Loucy (cell line): ENCODE results near the gene MAT2A.
A peak's percentile ranks its signal among the peaks of the same experiment; 100 is the strongest.

Experiments
- H2AFZ ChIP-seq: fragments of 200-600 bp; sonication (generic); 2 replicates; pipeline ENCODE4 v1.6.0; 2016; ENCODE audit warnings: antibody characterized with exemption, mild to moderate bottlenecking, low read length, moderate library complexity
- H3F3A ChIP-seq: fragments of 200-600 bp; 2 replicates; pipeline ENCODE4 v1.6.0; 2016; ENCODE audit warnings: antibody characterized with exemption, low read depth, mild to moderate bottlenecking
- H3K27me3 ChIP-seq: fragments of 200-600 bp; sonication (generic); 2 replicates; pipeline ENCODE4 v1.6.1; 2014; ENCODE audit warnings: low read length, mild to moderate bottlenecking; ENCODE audit not compliant: insufficient read depth, poor library complexity, severe bottlenecking
- H3K36me3 ChIP-seq: fragments of 200-600 bp; sonication (generic); 2 replicates; pipeline ENCODE4 v1.6.1; 2016; ENCODE audit warnings: low read length; ENCODE audit not compliant: insufficient read depth
- H3K4me1 ChIP-seq: fragments of 200-600 bp; sonication (generic); 2 replicates; pipeline ENCODE4 v1.5.1; 2014; ENCODE audit warnings: low read length, mild to moderate bottlenecking; ENCODE audit not compliant: insufficient read depth, poor library complexity, severe bottlenecking
- H3K4me2 ChIP-seq: fragments of 200-600 bp; sonication (generic); 2 replicates; pipeline ENCODE4 v1.6.0; 2014; ENCODE audit warnings: antibody characterized with exemption, low read length, low read depth, mild to moderate bottlenecking; ENCODE audit not compliant: poor library complexity, severe bottlenecking
- H3K4me3 ChIP-seq: fragments of 200-600 bp; sonication (generic); 2 replicates; pipeline ENCODE4 v1.5.1; 2014; ENCODE audit warnings: low read length, mild to moderate bottlenecking, mixed read lengths; ENCODE audit not compliant: poor library complexity, severe bottlenecking
- H3K79me2 ChIP-seq: fragments of 200-600 bp; sonication (generic); 2 replicates; pipeline ENCODE4 v1.6.1; 2014; ENCODE audit warnings: low read length; ENCODE audit not compliant: insufficient read depth
- H3K9ac ChIP-seq: fragments of 200-600 bp; sonication (generic); 2 replicates; pipeline ENCODE4 v1.6.0; 2014; ENCODE audit warnings: mild to moderate bottlenecking, low read depth, low read length, moderate library complexity; ENCODE audit not compliant: poor library complexity, severe bottlenecking
- H3K9me2 ChIP-seq: fragments of 200-600 bp; sonication (generic); replicated peaks from 2 replicates; pipeline ENCODE4 v1.6.1; 2016; ENCODE audit warnings: low read depth, low read length, mixed read lengths
- H3K9me3 ChIP-seq: fragments of 200-600 bp; sonication (generic); 2 replicates; pipeline ENCODE4 v1.6.1; 2014; ENCODE audit warnings: mild to moderate bottlenecking, antibody characterized with exemption, low read length, low read depth; ENCODE audit not compliant: insufficient read depth
- H4K20me1 ChIP-seq: fragments of 200-600 bp; sonication (generic); 2 replicates; pipeline ENCODE4 v1.6.0; 2014; ENCODE audit warnings: antibody characterized with exemption, low read length, mild to moderate bottlenecking; ENCODE audit not compliant: insufficient read depth, poor library complexity, severe bottlenecking
- EZH2phosphoT487 ChIP-seq: fragments of 200-600 bp; IDR thresholded peaks from 2 replicates; pipeline ENCODE4 v1.6.1; 2018; ENCODE audit warnings: antibody characterized with exemption, mild to moderate bottlenecking, moderate library complexity, borderline replicate concordance
- TF ChIP-seq, protein P1 (sequence below): fragments of 200-600 bp; sonication (generic); conservative IDR thresholded peaks from 2 replicates; pipeline ENCODE4 v1.5.1; 2014; ENCODE audit warnings: mild to moderate bottlenecking, antibody characterized with exemption, low read length

Gene MAT2A

DNA sequence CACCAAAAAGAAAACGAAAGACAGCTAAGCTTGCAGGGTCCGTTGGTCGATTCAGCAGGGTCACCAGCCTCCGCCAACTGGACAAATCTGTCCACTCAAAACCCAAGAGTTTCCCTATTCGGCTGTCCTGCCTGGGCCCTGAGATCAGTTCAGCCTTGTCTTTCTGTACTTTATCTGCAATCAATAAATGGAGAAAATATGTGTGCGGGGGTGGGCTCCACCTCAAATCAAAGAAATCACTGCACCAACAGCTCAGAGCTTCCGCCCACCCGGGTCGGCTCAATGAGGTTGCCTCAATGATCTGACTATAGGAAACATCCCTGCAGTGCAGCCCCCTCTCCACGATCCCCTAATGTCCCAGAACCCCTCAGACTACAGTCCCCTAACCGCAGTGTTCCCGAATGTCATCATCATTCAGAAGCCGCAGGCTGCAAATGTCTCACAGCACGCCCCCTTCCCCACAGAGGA, 21.9 kb downstream of the MAT2A start:
- Histone ChIP-seq H3K4me2 (peak overlapping the region; percentile 93), H3K4me3 (peak overlapping the region; percentile 98), H4K20me1 (peaks cover 4% of the 10 kb centered on the region), H3K79me2 (peaks cover 50% of the 10 kb centered on the region), H3K27me3 (no peaks in the 10 kb centered on the region), H3K9me2 (no peaks in the 10 kb centered on the region), H3K9ac (peak overlapping the region; percentile 97), H3F3A (no peaks in the 10 kb centered on the region), H3K9me3 (no peaks in the 10 kb centered on the region), H3K36me3 (no peaks in the 10 kb centered on the region), H3K4me1 (peaks cover 15% of the 10 kb centered on the region), H2AFZ (peak overlapping the region; percentile 97; the same call in 1 of the 2 replicates)
- TF ChIP-seq, protein P1, sequence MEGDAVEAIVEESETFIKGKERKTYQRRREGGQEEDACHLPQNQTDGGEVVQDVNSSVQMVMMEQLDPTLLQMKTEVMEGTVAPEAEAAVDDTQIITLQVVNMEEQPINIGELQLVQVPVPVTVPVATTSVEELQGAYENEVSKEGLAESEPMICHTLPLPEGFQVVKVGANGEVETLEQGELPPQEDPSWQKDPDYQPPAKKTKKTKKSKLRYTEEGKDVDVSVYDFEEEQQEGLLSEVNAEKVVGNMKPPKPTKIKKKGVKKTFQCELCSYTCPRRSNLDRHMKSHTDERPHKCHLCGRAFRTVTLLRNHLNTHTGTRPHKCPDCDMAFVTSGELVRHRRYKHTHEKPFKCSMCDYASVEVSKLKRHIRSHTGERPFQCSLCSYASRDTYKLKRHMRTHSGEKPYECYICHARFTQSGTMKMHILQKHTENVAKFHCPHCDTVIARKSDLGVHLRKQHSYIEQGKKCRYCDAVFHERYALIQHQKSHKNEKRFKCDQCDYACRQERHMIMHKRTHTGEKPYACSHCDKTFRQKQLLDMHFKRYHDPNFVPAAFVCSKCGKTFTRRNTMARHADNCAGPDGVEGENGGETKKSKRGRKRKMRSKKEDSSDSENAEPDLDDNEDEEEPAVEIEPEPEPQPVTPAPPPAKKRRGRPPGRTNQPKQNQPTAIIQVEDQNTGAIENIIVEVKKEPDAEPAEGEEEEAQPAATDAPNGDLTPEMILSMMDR, result no peak
- TF ChIP-seq EZH2phosphoT487, result no peak

DNA sequence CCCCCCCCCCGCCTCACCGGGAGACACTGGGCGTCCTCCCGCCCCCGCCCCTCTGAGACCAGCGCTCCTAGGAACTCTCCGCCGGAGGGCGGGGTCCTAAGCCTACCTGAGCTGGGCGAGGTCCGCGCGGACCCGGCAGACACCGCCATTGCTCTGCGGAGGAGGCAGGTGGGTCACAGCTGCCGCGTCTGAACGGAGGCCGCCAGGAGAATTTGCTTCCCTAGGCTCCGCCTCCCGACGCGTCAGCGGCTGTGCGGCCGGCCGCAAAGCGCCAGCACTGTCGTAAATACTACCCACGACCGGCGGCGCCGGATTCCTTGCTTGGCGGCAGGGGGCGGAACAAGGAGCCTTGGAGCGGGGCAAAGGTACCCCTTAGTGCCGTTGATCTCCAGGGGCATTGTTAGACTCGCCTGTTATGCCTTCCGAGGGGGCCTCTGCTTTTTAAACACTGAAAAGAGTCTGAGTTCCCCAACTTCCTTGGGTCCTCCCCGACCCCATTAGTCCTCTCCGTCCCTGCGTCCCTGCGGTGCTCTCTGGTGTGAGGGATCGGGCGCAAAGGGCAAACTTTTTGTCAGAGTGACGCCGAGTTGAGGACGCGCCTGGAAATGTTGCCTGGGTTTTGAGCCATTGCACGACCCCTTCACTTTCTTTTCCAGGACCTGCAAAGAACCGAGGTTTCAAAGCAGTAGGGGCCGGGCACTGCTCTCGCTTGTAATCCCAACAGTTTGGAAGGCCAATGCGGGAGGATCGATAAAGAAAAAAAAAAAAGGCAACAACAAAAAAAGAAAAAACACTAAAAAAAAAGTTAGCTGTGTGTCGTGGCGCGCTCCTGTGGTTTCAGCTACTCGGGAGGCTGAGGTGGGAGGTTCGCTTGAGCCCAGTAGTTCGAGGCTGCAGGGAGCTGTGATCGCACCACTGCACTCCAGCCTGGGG, 22.6 kb downstream of the MAT2A start, which contains the start of gene GGCX:
Gene GGCX (minus strand): TSS at position 214 of the 933 bp plus-strand sequence. CDS start 65 bp downstream, at position 149.
- no peak for TF ChIP-seq EZH2phosphoT487
- TF ChIP-seq, protein P1, result no peak
- H3K36me3 ChIP-seq, result no peaks in the 10 kb centered on the region
- H3K4me2 ChIP-seq, result peak within 1 kb of the TSS; percentile 93
- H3F3A ChIP-seq, result no peaks in the 10 kb centered on the region
- peaks cover 47% of the 10 kb centered on the region for H3K79me2 ChIP-seq
- H4K20me1 ChIP-seq, result peaks cover 4% of the 10 kb centered on the region
- H3K4me3 ChIP-seq, result peak within 1 kb of the TSS; percentile 98
- peaks cover 15% of the 10 kb centered on the region for H3K4me1 ChIP-seq
- no peaks in the 10 kb centered on the region for H3K27me3 ChIP-seq
- H3K9me2 ChIP-seq, result no peaks in the 10 kb centered on the region
- peak within 1 kb of the TSS; percentile 97 for H3K9ac ChIP-seq
- H3K9me3 ChIP-seq, result no peaks in the 10 kb centered on the region
- H2AFZ ChIP-seq, result peak within 1 kb of the TSS; percentile 97

DNA sequence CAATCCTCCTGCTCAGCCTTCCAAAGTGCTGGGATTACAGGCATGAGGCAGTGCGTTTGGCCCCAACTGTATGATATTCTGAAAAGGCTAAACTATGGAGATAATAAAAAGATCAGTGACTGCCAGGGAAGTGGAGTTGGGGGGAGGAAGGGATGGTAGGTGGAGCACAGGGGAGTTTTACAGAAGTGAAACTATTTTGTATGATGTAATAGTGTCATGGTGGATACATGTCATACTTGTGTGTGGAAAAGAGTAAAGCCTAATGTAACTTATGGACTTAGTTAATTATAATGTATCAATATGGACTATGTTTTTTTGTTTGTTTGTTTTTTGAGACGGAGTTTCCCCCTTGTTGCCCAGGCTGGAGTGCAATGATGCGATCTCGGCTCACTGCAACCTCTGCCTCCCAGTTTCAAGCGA, 25.2 kb downstream of the MAT2A start:
- peaks cover 25% of the 10 kb centered on the region for H3K79me2 ChIP-seq
- TF ChIP-seq EZH2phosphoT487, result no peak
- TF ChIP-seq, protein P1, result no peak
- H3K36me3 ChIP-seq, result no peaks in the 10 kb centered on the region
- H4K20me1 ChIP-seq, result no peaks in the 10 kb centered on the region
- H3K9me2 ChIP-seq, result no peaks in the 10 kb centered on the region
- no peak overlapping the region for H3K4me2 ChIP-seq
- H3K27me3 ChIP-seq, result no peaks in the 10 kb centered on the region
- no peak overlapping the region; the same call in 1 of the 2 replicates for H2AFZ ChIP-seq
- no peaks in the 10 kb centered on the region for H3F3A ChIP-seq
- H3K4me1 ChIP-seq, result peaks cover 12% of the 10 kb centered on the region
- no peak overlapping the region for H3K4me3 ChIP-seq
- no peaks in the 10 kb centered on the region for H3K9me3 ChIP-seq
- H3K9ac ChIP-seq, result no peak overlapping the region
